HG03378 (cell line): Measurements from ENCODE around the gene CLOCK.

Source experiments
- ATAC-seq: cut with Tn5 transposase; IDR thresholded peaks from one replicate; pipeline ENCODE4 v1.9.1; 2021; ENCODE audit warnings: mild to moderate bottlenecking, moderate library complexity; ENCODE audit not compliant: unreplicated experiment

Gene CLOCK

GRCh38 chr4:55435141-55435841 lies 111.4 kb downstream of the CLOCK start:
- peak; percentile 79 for ATAC-seq

GRCh38 chr4:55431710-55432336 lies 114.9 kb downstream of the CLOCK start:
- ATAC-seq = no peak

GRCh38 chr4:55424791-55425190 lies 121.9 kb downstream of the CLOCK start:
- no peak for ATAC-seq

- no peak for ATAC-seq
Measured at GRCh38 chr4:55416176-55416575, 130.5 kb downstream of the CLOCK start.

GRCh38 chr4:55411621-55412020 lies 135.1 kb downstream of the CLOCK start:
- ATAC-seq = no peak

- ATAC-seq = no peak
Measured at GRCh38 chr4:55410431-55410830, 136.3 kb downstream of the CLOCK start.

- ATAC-seq = peak; percentile 84
Measured at GRCh38 chr4:55409468-55410171, 137.1 kb downstream of the CLOCK start.

- ATAC-seq = no peak
Measured at GRCh38 chr4:55407764-55408163, 138.9 kb downstream of the CLOCK start.

- no peak for ATAC-seq
Measured at GRCh38 chr4:55407119-55407518, 139.6 kb downstream of the CLOCK start.

- no peak for ATAC-seq
Measured at GRCh38 chr4:55406545-55406944, 140.2 kb downstream of the CLOCK start.

GRCh38 chr4:55405073-55405472 lies 141.6 kb downstream of the CLOCK start:
- ATAC-seq = no peak

- no peak for ATAC-seq
Measured at GRCh38 chr4:55399581-55399980, 147.1 kb downstream of the CLOCK start.

GRCh38 chr4:55398966-55399365 lies 147.7 kb downstream of the CLOCK start:
- ATAC-seq = no peak

GRCh38 chr4:55398461-55398860 lies 148.2 kb downstream of the CLOCK start:
- ATAC-seq = no peak

GRCh38 chr4:55397520-55398321 lies 149.0 kb downstream of the CLOCK start:
- no peak for ATAC-seq

GRCh38 chr4:55397126-55397436 lies 149.6 kb downstream of the CLOCK start:
- no peak for ATAC-seq

- peak; percentile 17 for ATAC-seq
Measured at GRCh38 chr4:55396308-55397125, 150.2 kb downstream of the CLOCK start.

GRCh38 chr4:55395529-55396307 lies 151.0 kb downstream of the CLOCK start, which contains the start of gene TMEM165:
Gene TMEM165, plus strand, starts transcription at chr4:55395957. Its CDS starts 233 bp downstream, at chr4:55396190.
- peak; percentile 84 for ATAC-seq

GRCh38 chr4:55395218-55395528 lies 151.5 kb downstream of the CLOCK start:
- ATAC-seq = peak; percentile 1
